ENCODE measurements around the gene PRR3.

The PRR3 gene

GRCh38 chr6:30542915-30543314 is 14.2 kb upstream of the PRR3 start:
- Mint-ChIP-seq H3K9me3 (no peaks in the 10 kb centered on the region), H3K36me3 (ENCODE audit: low read depth) (peaks cover 3% of the 10 kb centered on the region), H3K27ac (no peak overlapping the region), H3K4me3 (peak overlapping the region; percentile 51 to 60 (median 53)), H3K4me1 (peaks cover 11% of the 10 kb centered on the region), H3K27me3 (ENCODE audit: low read depth) (peaks cover 15% of the 10 kb centered on the region)
- no peak for TF ChIP-seq CTCF (IDR thresholded peaks at IDR 0.05; ENCODE audit: unreplicated experiment in 3 of 3)

GRCh38 chr6:30543821-30544220 is 13.3 kb upstream of the PRR3 start:
- H3K4me3 Mint-ChIP-seq: no peak overlapping the region
- H3K4me1 Mint-ChIP-seq: peaks cover 11% of the 10 kb centered on the region
- H3K27me3 Mint-ChIP-seq (ENCODE audit: low read depth): peaks cover 15% of the 10 kb centered on the region
- TF ChIP-seq CTCF (IDR thresholded peaks at IDR 0.05; ENCODE audit: unreplicated experiment in 3 of 3): no peak
- no peak overlapping the region for H3K27ac Mint-ChIP-seq
- H3K9me3 Mint-ChIP-seq: no peaks in the 10 kb centered on the region
- H3K36me3 Mint-ChIP-seq (ENCODE audit: low read depth): peaks cover 11% of the 10 kb centered on the region

GRCh38 chr6:30544666-30545272 is 12.3 kb upstream of the PRR3 start:
- Mint-ChIP-seq H3K27ac (no peak overlapping the region), H3K4me3 (no peak overlapping the region), H3K4me1 (peaks cover 11% of the 10 kb centered on the region), H3K27me3 (ENCODE audit: low read depth) (peaks cover 15% of the 10 kb centered on the region), H3K9me3 (no peaks in the 10 kb centered on the region), H3K36me3 (ENCODE audit: low read depth) (peaks cover 21% of the 10 kb centered on the region)
- TF ChIP-seq CTCF (IDR thresholded peaks at IDR 0.05; ENCODE audit: unreplicated experiment in 3 of 3): peak; percentile 66 to 73 (median 71)

GRCh38 chr6:30547454-30547853 is 9.6 kb upstream of the PRR3 start:
- no peaks in the 10 kb centered on the region for H3K9me3 Mint-ChIP-seq
- H3K27ac Mint-ChIP-seq: no peak overlapping the region
- peaks cover 43% of the 10 kb centered on the region for H3K36me3 Mint-ChIP-seq (ENCODE audit: low read depth)
- H3K4me3 Mint-ChIP-seq: no peak overlapping the region
- peaks cover 9% of the 10 kb centered on the region for H3K27me3 Mint-ChIP-seq (ENCODE audit: low read depth)
- TF ChIP-seq CTCF (IDR thresholded peaks at IDR 0.05; ENCODE audit: unreplicated experiment in 3 of 3): no peak
- peaks cover 6% of the 10 kb centered on the region for H3K4me1 Mint-ChIP-seq

- Mint-ChIP-seq H3K9me3 (no peaks in the 10 kb centered on the region), H3K4me1 (no peaks in the 10 kb centered on the region), H3K36me3 (ENCODE audit: low read depth) (peaks cover 52% of the 10 kb centered on the region), H3K27ac (no peak overlapping the region), H3K27me3 (ENCODE audit: low read depth) (no peaks in the 10 kb centered on the region), H3K4me3 (no peak overlapping the region)
- no peak for TF ChIP-seq CTCF (IDR thresholded peaks at IDR 0.05; ENCODE audit: unreplicated experiment in 3 of 3)
Observed at GRCh38 chr6:30548375-30548774, 8.7 kb upstream of the PRR3 start.

GRCh38 chr6:30554404-30554803 is 2.7 kb upstream of the PRR3 start:
- Mint-ChIP-seq H3K4me1 (peaks cover 25% of the 10 kb centered on the region), H3K27ac (peak overlapping the region in 1 of 3 experiments; percentile 44), H3K4me3 (peak overlapping the region; percentile 96 to 99 (median 98)), H3K27me3 (ENCODE audit: low read depth) (no peaks in the 10 kb centered on the region), H3K9me3 (no peaks in the 10 kb centered on the region), H3K36me3 (ENCODE audit: low read depth) (peaks cover 50% of the 10 kb centered on the region)
- no peak for TF ChIP-seq CTCF (IDR thresholded peaks at IDR 0.05; ENCODE audit: unreplicated experiment in 3 of 3)
